ENCODE measurements around the gene FOXE3.

FOXE3 gene

DNA sequence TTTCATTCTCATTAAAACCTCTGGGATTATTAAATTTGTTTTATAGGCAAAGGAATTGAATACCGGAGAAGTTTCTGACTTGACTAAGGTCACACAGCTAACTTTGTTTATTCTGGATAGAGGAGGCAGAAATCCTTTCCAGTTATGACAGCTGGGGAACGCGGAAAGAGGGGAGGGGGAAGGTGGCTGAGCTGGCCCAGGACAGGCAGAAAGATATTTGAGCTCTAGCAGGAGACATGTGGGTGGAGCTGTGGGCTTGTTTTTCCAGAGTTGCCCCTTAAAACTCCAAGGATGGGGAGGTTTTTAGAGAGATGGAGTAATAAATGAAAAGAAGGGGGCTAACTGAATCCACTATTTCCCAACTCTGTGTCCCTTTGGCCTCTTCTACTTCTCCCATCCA is 49.5 kb downstream of the FOXE3 start:
- H3K27ac ChIP-seq, result no peak overlapping the region
- no peak for TF ChIP-seq ZFX (IDR thresholded peaks at IDR 0.05; ENCODE audit: borderline replicate concordance)
- TF ChIP-seq, protein P1, sequence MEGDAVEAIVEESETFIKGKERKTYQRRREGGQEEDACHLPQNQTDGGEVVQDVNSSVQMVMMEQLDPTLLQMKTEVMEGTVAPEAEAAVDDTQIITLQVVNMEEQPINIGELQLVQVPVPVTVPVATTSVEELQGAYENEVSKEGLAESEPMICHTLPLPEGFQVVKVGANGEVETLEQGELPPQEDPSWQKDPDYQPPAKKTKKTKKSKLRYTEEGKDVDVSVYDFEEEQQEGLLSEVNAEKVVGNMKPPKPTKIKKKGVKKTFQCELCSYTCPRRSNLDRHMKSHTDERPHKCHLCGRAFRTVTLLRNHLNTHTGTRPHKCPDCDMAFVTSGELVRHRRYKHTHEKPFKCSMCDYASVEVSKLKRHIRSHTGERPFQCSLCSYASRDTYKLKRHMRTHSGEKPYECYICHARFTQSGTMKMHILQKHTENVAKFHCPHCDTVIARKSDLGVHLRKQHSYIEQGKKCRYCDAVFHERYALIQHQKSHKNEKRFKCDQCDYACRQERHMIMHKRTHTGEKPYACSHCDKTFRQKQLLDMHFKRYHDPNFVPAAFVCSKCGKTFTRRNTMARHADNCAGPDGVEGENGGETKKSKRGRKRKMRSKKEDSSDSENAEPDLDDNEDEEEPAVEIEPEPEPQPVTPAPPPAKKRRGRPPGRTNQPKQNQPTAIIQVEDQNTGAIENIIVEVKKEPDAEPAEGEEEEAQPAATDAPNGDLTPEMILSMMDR (IDR thresholded peaks at IDR 0.05), result no peak
